Activated CD8-positive, alpha-beta T cell treated with anti-CD3 and anti-CD28 coated beads for 36 hours (primary cell): ENCODE results near the gene SNX18. TPM values are rescaled to one million over a fixed set of nuclear protein-coding genes. Genes with fewer than 3 reads are reported as not detected.
"Not testable (repeated sequence)": the region's sequence is repeated elsewhere in the genome, so short reads cannot be mapped to it uniquely, and the experiment has no call there.

ENCODE experiments used
- ATAC-seq: fragments of 200-7000 bp; cut with Tn5 transposase; one replicate; pipeline ENCODE4 v1.10.0; 2021; ENCODE audit warnings: mild to moderate bottlenecking, moderate library complexity
- CTCF ChIA-PET: fragments of 350-600 bp; sonication (Branson Sonifier 250); formaldehyde crosslinking; loops from one replicate; lab custom pipeline; 2021; ENCODE audit warnings: antibody characterized with exemption; lab: Charles Lee
- POLR2A ChIA-PET: fragments of 350-600 bp; sonication (Branson Sonifier 250); formaldehyde crosslinking; loops from one replicate; lab custom pipeline; 2021; ENCODE audit warnings: antibody characterized with exemption; lab: Charles Lee
- DNase-seq: peaks from one replicate; pipeline ENCODE4 v3.0.0-alpha.2; 2020
- H3K27ac Mint-ChIP-seq: one replicate; pipeline ENCODE4 v1.8.0; 2021; ENCODE audit warnings: mild to moderate bottlenecking, mixed read lengths
- H3K27me3 Mint-ChIP-seq: one replicate; pipeline ENCODE4 v1.8.0; 2021; ENCODE audit warnings: mixed read lengths
- H3K36me3 Mint-ChIP-seq: one replicate; pipeline ENCODE4 v1.8.0; 2021; ENCODE audit warnings: low read depth, mixed read lengths
- H3K4me1 Mint-ChIP-seq: one replicate; pipeline ENCODE4 v1.8.0; 2021; ENCODE audit warnings: low read depth, mixed read lengths
- H3K4me3 Mint-ChIP-seq: one replicate; pipeline ENCODE4 v1.8.0; 2021; ENCODE audit warnings: mild to moderate bottlenecking, moderate library complexity, mixed read lengths
- H3K9me3 Mint-ChIP-seq: one replicate; pipeline ENCODE4 v1.8.0; 2021; ENCODE audit warnings: mixed read lengths
- intact Hi-C: fragments of 100-400 bp; cut with micrococcal nuclease; formaldehyde crosslinking; loops from one replicate; pipeline ENCODE4 v1.10.0; 2022
- total RNA-seq, 2 experiments: library from RNA; stranded (reverse); gene quantifications; one replicate each; pipeline ENCODE4 v1.2.3, GENCODE V29; 2021
- TF ChIP-seq, protein P1 (sequence below): fragments of 200-600 bp; IDR thresholded peaks from one replicate; pipeline ENCODE4 v1.8.0; 2022; ENCODE audit warnings: antibody characterized with exemption, mild to moderate bottlenecking

Gene SNX18
- total RNA-seq, 2 experiments from 2014 or later: 5.9 to 6.8 TPM

- intact Hi-C loops, H3K36me3 Mint-ChIP-seq, H3K4me3 Mint-ChIP-seq, H3K9me3 Mint-ChIP-seq, H3K4me1 Mint-ChIP-seq, ATAC-seq, H3K27me3 Mint-ChIP-seq, H3K27ac Mint-ChIP-seq, DNase-seq: not testable (repeated sequence)
- ChIA-PET POLR2A (interaction anchor here (0.7 kb wide), 1 partner anchor 179 kb away, joined by 3 read pairs; the partner anchor contains the start of gene ARL15), CTCF (interaction anchor here (0.8 to 5.9 kb wide), 53 partner anchors 9 to 405 kb away, joined by 3 to 45 read pairs (median 5); partner anchors contain the start of genes ARL15, HSPB3 and SNX18)
- TF ChIP-seq, protein P1, sequence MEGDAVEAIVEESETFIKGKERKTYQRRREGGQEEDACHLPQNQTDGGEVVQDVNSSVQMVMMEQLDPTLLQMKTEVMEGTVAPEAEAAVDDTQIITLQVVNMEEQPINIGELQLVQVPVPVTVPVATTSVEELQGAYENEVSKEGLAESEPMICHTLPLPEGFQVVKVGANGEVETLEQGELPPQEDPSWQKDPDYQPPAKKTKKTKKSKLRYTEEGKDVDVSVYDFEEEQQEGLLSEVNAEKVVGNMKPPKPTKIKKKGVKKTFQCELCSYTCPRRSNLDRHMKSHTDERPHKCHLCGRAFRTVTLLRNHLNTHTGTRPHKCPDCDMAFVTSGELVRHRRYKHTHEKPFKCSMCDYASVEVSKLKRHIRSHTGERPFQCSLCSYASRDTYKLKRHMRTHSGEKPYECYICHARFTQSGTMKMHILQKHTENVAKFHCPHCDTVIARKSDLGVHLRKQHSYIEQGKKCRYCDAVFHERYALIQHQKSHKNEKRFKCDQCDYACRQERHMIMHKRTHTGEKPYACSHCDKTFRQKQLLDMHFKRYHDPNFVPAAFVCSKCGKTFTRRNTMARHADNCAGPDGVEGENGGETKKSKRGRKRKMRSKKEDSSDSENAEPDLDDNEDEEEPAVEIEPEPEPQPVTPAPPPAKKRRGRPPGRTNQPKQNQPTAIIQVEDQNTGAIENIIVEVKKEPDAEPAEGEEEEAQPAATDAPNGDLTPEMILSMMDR: peak; percentile 30
Observed at GRCh38 chr5:54489648-54489979, 27.9 kb upstream of the SNX18 start.

- DNase-seq: no peak
- ChIA-PET CTCF (interaction anchor here (1.4 to 5.9 kb wide), 2 partner anchors 164 to 248 kb away, joined by 3 to 45 read pairs; no protein-coding TSS in a partner anchor), POLR2A (no interaction called here)
- intact Hi-C loops: loop anchor here (5.0 kb wide), 1 partner anchor 249 kb away; no protein-coding TSS in a partner anchor
- H3K4me3 Mint-ChIP-seq: no peak overlapping the region
- H3K27me3 Mint-ChIP-seq: no peaks in the 10 kb centered on the region
- H3K27ac Mint-ChIP-seq: no peak overlapping the region
- H3K9me3 Mint-ChIP-seq: no peaks in the 10 kb centered on the region
- no peak for ATAC-seq
- H3K36me3 Mint-ChIP-seq: no peaks in the 10 kb centered on the region
- no peaks in the 10 kb centered on the region for H3K4me1 Mint-ChIP-seq
- TF ChIP-seq, protein P1: no peak
Observed at GRCh38 chr5:54491326-54491725, 26.2 kb upstream of the SNX18 start.

DNA sequence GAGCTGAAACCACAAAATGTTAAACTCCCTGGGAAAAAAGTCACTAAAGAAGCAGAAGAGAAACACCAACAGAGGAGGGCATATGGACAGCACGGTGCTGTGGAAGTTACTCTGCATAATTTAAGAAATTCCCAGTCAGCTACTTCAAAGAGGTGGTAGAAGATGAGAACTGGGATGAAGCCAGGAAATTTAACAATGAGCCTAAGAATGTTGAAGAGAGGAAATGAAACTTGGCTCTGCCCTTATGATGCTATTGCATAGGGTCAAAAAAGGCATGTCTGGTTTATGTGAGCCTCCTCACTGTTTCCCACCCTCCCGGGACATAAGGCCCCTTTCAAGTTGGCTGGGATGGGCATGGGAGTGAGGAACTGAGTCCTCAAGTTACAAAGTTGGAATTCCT, 25.4 kb upstream of the SNX18 start:
- ChIA-PET POLR2A (no interaction called here), CTCF (interaction anchor here (1.5 to 5.9 kb wide), 2 partner anchors 249 to 375 kb away, joined by 3 to 45 read pairs; no protein-coding TSS in a partner anchor)
- H3K4me1 Mint-ChIP-seq: no peaks in the 10 kb centered on the region
- TF ChIP-seq, protein P1: no peak
- no peak overlapping the region for H3K27ac Mint-ChIP-seq
- no peaks in the 10 kb centered on the region for H3K36me3 Mint-ChIP-seq
- DNase-seq (no peak), ATAC-seq (no peak)
- H3K9me3 Mint-ChIP-seq: no peaks in the 10 kb centered on the region
- intact Hi-C loops: loop anchor here (5.0 kb wide), 1 partner anchor 250 kb away; no protein-coding TSS in a partner anchor
- peaks cover 2% of the 10 kb centered on the region for H3K27me3 Mint-ChIP-seq
- no peak overlapping the region for H3K4me3 Mint-ChIP-seq

- peaks cover 10% of the 10 kb centered on the region for H3K9me3 Mint-ChIP-seq
- ChIA-PET CTCF (interaction anchor here (1.4 to 1.7 kb wide), 2 partner anchors 22 to 252 kb away, joined by 4 to 8 read pairs; no protein-coding TSS in a partner anchor), POLR2A (interaction anchor here (0.7 kb wide), 1 partner anchor 241 kb away, joined by 3 read pairs; no protein-coding TSS in a partner anchor)
- DNase-seq: no peak
- no peaks in the 10 kb centered on the region for H3K4me1 Mint-ChIP-seq
- H3K4me3 Mint-ChIP-seq: no peak overlapping the region
- no peaks in the 10 kb centered on the region for H3K36me3 Mint-ChIP-seq
- ATAC-seq: no peak
- TF ChIP-seq, protein P1: no peak
- peaks cover 6% of the 10 kb centered on the region for H3K27me3 Mint-ChIP-seq
- intact Hi-C loops: no loop called here
- no peak overlapping the region for H3K27ac Mint-ChIP-seq
Observed at GRCh38 chr5:54495027-54495426, 22.5 kb upstream of the SNX18 start.

- DNase-seq: peak; percentile 8
- H3K27me3 Mint-ChIP-seq: peaks cover 4% of the 10 kb centered on the region
Observed at GRCh38 chr5:54514291-54514690, 3.3 kb upstream of the SNX18 start.

More at GRCh38 chr5:54514291-54514690, 3.3 kb upstream of the SNX18 start:
- ChIA-PET POLR2A (no interaction called here), CTCF (interaction anchor here (0.7 to 1.4 kb wide), 2 partner anchors 331 to 342 kb away, joined by 3 to 8 read pairs; no protein-coding TSS in a partner anchor)
- no peak for ATAC-seq
- no peak overlapping the region for H3K27ac Mint-ChIP-seq
- TF ChIP-seq, protein P1: no peak
- H3K9me3 Mint-ChIP-seq: no peaks in the 10 kb centered on the region
- peaks cover 14% of the 10 kb centered on the region for H3K4me1 Mint-ChIP-seq
- intact Hi-C loops: no loop called here
- peaks cover 3% of the 10 kb centered on the region for H3K36me3 Mint-ChIP-seq
- no peak overlapping the region for H3K4me3 Mint-ChIP-seq
